IMR-90 (cell line): ENCODE measurements around the gene C12orf56. TPM values are rescaled to one million over a fixed set of nuclear protein-coding genes. Genes with fewer than 3 reads are reported as not detected.

Source experiments
- ATAC-seq: fragments of 200-7000 bp; cut with Tn5 transposase; 2 replicates; pipeline ENCODE4 v1.9.1; 2020; ENCODE audit warnings: low read depth, mild to moderate bottlenecking, moderate library complexity
- BruUV-seq: library from RNA; stranded (reverse); fragments of 400-500 nt; replicated peaks from 2 replicates; lab custom pipeline; 2021; lab: Mats Ljungman, UMichigan
- CTCF ChIA-PET: fragments of 300-600 bp; formaldehyde crosslinking; extraction: SDS; loops from one replicate; lab custom pipeline; 2021; ENCODE audit warnings: antibody characterized with exemption; lab: Yijun Ruan, JAX
- POLR2A ChIA-PET: fragments of 300-600 bp; sonication (Branson Sonifier 250); formaldehyde crosslinking; loops from one replicate; lab custom pipeline; 2022; ENCODE audit warnings: antibody characterized with exemption; ENCODE audit not compliant: unreplicated experiment; lab: Charles Lee
- DNase-seq: peaks from one replicate; pipeline ENCODE4 v3.0.0; 2013
- H2AFZ ChIP-seq: replicated peaks from 2 replicates; pipeline ENCODE3; 2013; ENCODE audit warnings: low read length, mild to moderate bottlenecking; ENCODE audit not compliant: poor library complexity
- H2AK5ac ChIP-seq: 2 replicates; pipeline ENCODE4 v1.6.1; 2013; ENCODE audit warnings: low read depth, low read length, inconsistent platforms
- H2AK9ac ChIP-seq: replicated peaks from 2 replicates; pipeline ENCODE3; 2013; ENCODE audit warnings: mild to moderate bottlenecking, low read depth, low read length, moderate library complexity; ENCODE audit not compliant: poor library complexity
- H2BK120ac ChIP-seq: 2 replicates; pipeline ENCODE4 v1.6.1; 2013; ENCODE audit warnings: low read depth, low read length, inconsistent platforms
- H2BK15ac ChIP-seq: 3 replicates; pipeline ENCODE4 v1.6.1; 2013; ENCODE audit warnings: low read depth, low read length, inconsistent platforms
- H2BK20ac ChIP-seq: 2 replicates; pipeline ENCODE4 v1.6.1; 2013; ENCODE audit warnings: low read depth, mild to moderate bottlenecking, inconsistent platforms, low read length, moderate library complexity
- H2BK5ac ChIP-seq: 2 replicates; pipeline ENCODE4 v1.6.1; 2013; ENCODE audit warnings: mild to moderate bottlenecking, low read depth, low read length, inconsistent platforms; ENCODE audit not compliant: poor library complexity, severe bottlenecking
- H3K14ac ChIP-seq: replicated peaks from 2 replicates; pipeline ENCODE4 v1.6.1; 2013; ENCODE audit warnings: low read depth, low read length, inconsistent platforms
- H3K18ac ChIP-seq: 2 replicates; pipeline ENCODE4 v1.6.1; 2013; ENCODE audit warnings: low read depth, low read length, control low read depth
- H3K23ac ChIP-seq: 2 replicates; pipeline ENCODE4 v1.6.1; 2013; ENCODE audit warnings: low read depth, low read length, inconsistent platforms
- H3K27ac ChIP-seq: 2 replicates; pipeline ENCODE4 v1.5.1; 2013; ENCODE audit warnings: mild to moderate bottlenecking, control low read depth, low read length; ENCODE audit not compliant: insufficient read depth
- H3K27me3 ChIP-seq: 2 replicates; pipeline ENCODE4 v1.6.1; 2013; ENCODE audit warnings: low read length; ENCODE audit not compliant: control insufficient read depth, insufficient read depth
- H3K36me3 ChIP-seq: 2 replicates; pipeline ENCODE4 v1.6.1; 2013; ENCODE audit warnings: low read length, mixed read lengths; ENCODE audit not compliant: control insufficient read depth, insufficient read depth
- H3K4ac ChIP-seq: 2 replicates; pipeline ENCODE4 v1.6.1; 2013; ENCODE audit warnings: low read depth, low read length, inconsistent platforms
- H3K4me1 ChIP-seq: 2 replicates; pipeline ENCODE4 v1.6.1; 2013; ENCODE audit warnings: low read length, mixed read lengths; ENCODE audit not compliant: control insufficient read depth, insufficient read depth
- H3K4me2 ChIP-seq: 2 replicates; pipeline ENCODE4 v1.6.1; 2013; ENCODE audit warnings: low read depth, mild to moderate bottlenecking, control low read depth, low read length, moderate library complexity
- H3K4me3 ChIP-seq: 2 replicates; pipeline ENCODE4 v1.5.1; 2013; ENCODE audit warnings: low read depth, mild to moderate bottlenecking, control low read depth, low read length, moderate library complexity; ENCODE audit not compliant: insufficient read depth
- H3K56ac ChIP-seq: 2 replicates; pipeline ENCODE4 v1.6.1; 2013; ENCODE audit warnings: low read length, inconsistent platforms; ENCODE audit not compliant: insufficient read depth; ENCODE audit errors: extremely low read depth
- H3K79me1 ChIP-seq, 2 experiments: 2 replicates each; pipeline ENCODE4 v1.6.1; 2013; ENCODE audit warnings: low read length in 2 of 2, inconsistent platforms in 1 of 2, low read depth in 1 of 2
- H3K9ac ChIP-seq: 2 replicates; pipeline ENCODE4 v1.6.1; 2013; ENCODE audit warnings: low read depth, low read length, control low read depth
- H3K9me1 ChIP-seq: 2 replicates; pipeline ENCODE4 v1.6.1; 2013; ENCODE audit warnings: low read length, inconsistent platforms; ENCODE audit not compliant: insufficient read depth
- H3K9me3 ChIP-seq: 2 replicates; pipeline ENCODE4 v1.6.1; 2013; ENCODE audit warnings: low read length; ENCODE audit not compliant: control insufficient read depth, insufficient read depth
- H4K20me1 ChIP-seq: 2 replicates; pipeline ENCODE4 v1.6.1; 2013; ENCODE audit warnings: low read length, inconsistent platforms; ENCODE audit not compliant: insufficient read depth
- H4K5ac ChIP-seq: 2 replicates; pipeline ENCODE4 v1.6.1; 2013; ENCODE audit warnings: mild to moderate bottlenecking, low read depth, low read length, control low read depth
- H4K8ac ChIP-seq, 2 experiments: 2 replicates each; pipeline ENCODE4 v1.6.1; 2013; ENCODE audit warnings: low read depth in 2 of 2, low read length in 2 of 2, control low read depth in 1 of 2, inconsistent platforms in 1 of 2
- H4K91ac ChIP-seq: 2 replicates; pipeline ENCODE4 v1.6.1; 2013; ENCODE audit warnings: low read depth, low read length, inconsistent platforms; ENCODE audit not compliant: insufficient read depth
- BHLHE40 ChIP-seq: fragments of 150-350 bp; IDR thresholded peaks from 2 replicates; pipeline ENCODE4 v1.6.1; 2016; ENCODE audit warnings: mild to moderate bottlenecking, low read depth, low read length
- CEBPB ChIP-seq: IDR thresholded peaks from 2 replicates; pipeline ENCODE4 v1.6.1; 2012; ENCODE audit warnings: low read depth, low read length, improper control_type of control experiment
- CHD1 ChIP-seq: IDR thresholded peaks from 2 replicates; pipeline ENCODE4 v1.6.1; 2012; ENCODE audit warnings: low read depth, low read length, improper control_type of control experiment
- CTCF ChIP-seq: conservative IDR thresholded peaks from 2 replicates; pipeline ENCODE4 v1.5.1; 2012; ENCODE audit warnings: mild to moderate bottlenecking, low read depth, low read length, improper control_type of control experiment
- FOS ChIP-seq: fragments of 150-350 bp; IDR thresholded peaks from 2 replicates; pipeline ENCODE4 v1.6.1; 2016; ENCODE audit warnings: low read depth, low read length
- MAFK ChIP-seq: IDR thresholded peaks from 2 replicates; pipeline ENCODE4 v1.6.1; 2012; ENCODE audit warnings: low read depth, low read length, improper control_type of control experiment
- MAZ ChIP-seq: IDR thresholded peaks from 2 replicates; pipeline ENCODE4 v1.6.1; 2012; ENCODE audit warnings: low read depth, mild to moderate bottlenecking, low read length, improper control_type of control experiment, moderate library complexity, borderline replicate concordance
- MXI1 ChIP-seq: IDR thresholded peaks from 2 replicates; pipeline ENCODE4 v1.6.1; 2012; ENCODE audit warnings: low read depth, mild to moderate bottlenecking, low read length, moderate library complexity, borderline replicate concordance
- NFE2L2 ChIP-seq: fragments of 150-350 bp; IDR thresholded peaks from 2 replicates; pipeline ENCODE4 v1.6.1; 2016; ENCODE audit warnings: low read depth, mild to moderate bottlenecking, low read length
- POLR2A ChIP-seq: IDR thresholded peaks from 2 replicates; pipeline ENCODE4 v1.6.1; 2012; ENCODE audit warnings: mild to moderate bottlenecking, low read depth, low read length
- RAD21 ChIP-seq: IDR thresholded peaks from 2 replicates; pipeline ENCODE4 v1.6.1; 2012; ENCODE audit warnings: low read length, improper control_type of control experiment
- RCOR1 ChIP-seq: IDR thresholded peaks from 2 replicates; pipeline ENCODE4 v1.6.1; 2012; ENCODE audit warnings: mild to moderate bottlenecking, low read length, improper control_type of control experiment; ENCODE audit not compliant: insufficient replicate concordance
- RFX5 ChIP-seq: IDR thresholded peaks from 2 replicates; pipeline ENCODE4 v1.8.0; 2012; ENCODE audit warnings: low read depth, mild to moderate bottlenecking, low read length, moderate library complexity
- SMC3 ChIP-seq: fragments of 150-350 bp; IDR thresholded peaks from 2 replicates; pipeline ENCODE4 v1.6.1; 2016; ENCODE audit warnings: low read depth, mild to moderate bottlenecking, antibody characterized with exemption, low read length, moderate library complexity
- whole genome bisulfite sequencing, 2 experiments: methylation state at CpG; one replicate each; pipeline versions ENCODE4 v1.1.5 to v1.1.7; 2013; ENCODE audit warnings: missing lambda C conversion rate in 2 of 2; ENCODE audit not compliant: insufficient read length in 1 of 2; ENCODE audit errors: extremely low coverage in 2 of 2; 5-methylcytosine and 5-hydroxymethylcytosine counted together
- dilution Hi-C: fragments of 300-500 bp; cut with HindIII; formaldehyde crosslinking; loops from one replicate; pipeline ENCODE4 v1.14.3; 2018; ENCODE audit warnings: low sequenced_read_pairs; ENCODE audit not compliant: unreplicated experiment
- in situ Hi-C: fragments of 300-500 bp; cut with MboI; formaldehyde crosslinking; loops from 3 replicates; pipeline ENCODE4 v1.14.3; 2019; ENCODE audit warnings: low sequenced_read_pairs, inconsistent platforms, mixed read lengths
- intact Hi-C: fragments of 100-400 bp; cut with micrococcal nuclease; formaldehyde crosslinking; loops from 2 replicates; pipeline ENCODE4 v1.10.0; 2022
- polyA plus RNA-seq, 3 experiments: library from polyadenylated mRNA; depleted of rRNA; stranded (reverse); fragments of >200 nt; gene quantifications; 2 replicates each; pipeline ENCODE4 v1.2.3, GENCODE V29; 2012; ENCODE audit warnings: low replicate concordance in 1 of 3
- total RNA-seq: library from RNA; depleted of rRNA; stranded (reverse); fragments of >200 nt; gene quantifications from 2 replicates; pipeline ENCODE4 v1.2.3, GENCODE V29; 2012
- TF ChIP-seq, protein P1 (sequence below): fragments of 150-350 bp; IDR thresholded peaks from 2 replicates; pipeline ENCODE4 v1.6.1; 2017; ENCODE audit warnings: mild to moderate bottlenecking, antibody characterized with exemption, low read length, low read depth
- TF ChIP-seq, protein P2 (sequence below): fragments of 150-350 bp; IDR thresholded peaks from 2 replicates; pipeline ENCODE4 v1.6.1; 2016; ENCODE audit warnings: low read depth, mild to moderate bottlenecking, low read length, moderate library complexity, borderline replicate concordance

The C12orf56 gene
- total and polyA plus RNA-seq, 2 of the 4 experiments (the other 2 are of a cell fraction), result 0.09 TPM; not detected in 1

GRCh38 chr12:64362721-64363305 lies 27.7 kb downstream of the C12orf56 start:
- Histone ChIP-seq H2BK120ac (no peak overlapping the region), H3K27ac (no peak overlapping the region), H3K4me3 (no peak overlapping the region), H4K91ac (no peak overlapping the region), H4K8ac (no peak overlapping the region), H3K27me3 (no peaks in the 10 kb centered on the region), H3K4me1 (no peaks in the 10 kb centered on the region), H2AK5ac (no peak overlapping the region), H3K9ac (no peak overlapping the region), H3K23ac (no peak overlapping the region), H2BK5ac (no peak overlapping the region), H3K4ac (no peak overlapping the region), H4K5ac (no peak overlapping the region), H3K4me2 (no peak overlapping the region), H3K36me3 (no peaks in the 10 kb centered on the region), H2AFZ (no peak overlapping the region), H3K9me3 (no peaks in the 10 kb centered on the region), H3K9me1 (no peaks in the 10 kb centered on the region), H2AK9ac (no peak overlapping the region), H3K14ac (no peak overlapping the region), H3K18ac (no peak overlapping the region), H2BK20ac (no peak overlapping the region), H2BK15ac (no peak overlapping the region), H3K79me1 (no peaks in the 10 kb centered on the region), H3K56ac (no peak overlapping the region), H4K20me1 (no peaks in the 10 kb centered on the region)
- WGBS, 2 experiments, result no CpG with 5 or more reads among the region's 4 CpGs
- BruUV-seq, result no TSS peak
- TF ChIP-seq CHD1, result no peak
- TF ChIP-seq, protein P1, sequence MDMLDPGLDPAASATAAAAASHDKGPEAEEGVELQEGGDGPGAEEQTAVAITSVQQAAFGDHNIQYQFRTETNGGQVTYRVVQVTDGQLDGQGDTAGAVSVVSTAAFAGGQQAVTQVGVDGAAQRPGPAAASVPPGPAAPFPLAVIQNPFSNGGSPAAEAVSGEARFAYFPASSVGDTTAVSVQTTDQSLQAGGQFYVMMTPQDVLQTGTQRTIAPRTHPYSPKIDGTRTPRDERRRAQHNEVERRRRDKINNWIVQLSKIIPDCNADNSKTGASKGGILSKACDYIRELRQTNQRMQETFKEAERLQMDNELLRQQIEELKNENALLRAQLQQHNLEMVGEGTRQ, result no peak
- TF ChIP-seq FOS, result no peak
- no peak for TF ChIP-seq RCOR1
- TF ChIP-seq CEBPB, result no peak
- TF ChIP-seq RAD21, result no peak
- no peak for TF ChIP-seq MAFK
- TF ChIP-seq, protein P2, sequence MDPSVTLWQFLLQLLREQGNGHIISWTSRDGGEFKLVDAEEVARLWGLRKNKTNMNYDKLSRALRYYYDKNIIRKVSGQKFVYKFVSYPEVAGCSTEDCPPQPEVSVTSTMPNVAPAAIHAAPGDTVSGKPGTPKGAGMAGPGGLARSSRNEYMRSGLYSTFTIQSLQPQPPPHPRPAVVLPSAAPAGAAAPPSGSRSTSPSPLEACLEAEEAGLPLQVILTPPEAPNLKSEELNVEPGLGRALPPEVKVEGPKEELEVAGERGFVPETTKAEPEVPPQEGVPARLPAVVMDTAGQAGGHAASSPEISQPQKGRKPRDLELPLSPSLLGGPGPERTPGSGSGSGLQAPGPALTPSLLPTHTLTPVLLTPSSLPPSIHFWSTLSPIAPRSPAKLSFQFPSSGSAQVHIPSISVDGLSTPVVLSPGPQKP, result no peak
- no peak for TF ChIP-seq BHLHE40
- TF ChIP-seq POLR2A, result no peak
- TF ChIP-seq RFX5, result no peak
- no peak for TF ChIP-seq NFE2L2
- TF ChIP-seq MXI1, result no peak
- TF ChIP-seq CTCF, result no peak
- TF ChIP-seq SMC3, result no peak
- no peak for TF ChIP-seq MAZ
- intact Hi-C loops (no loop called here), dilution Hi-C loops (no loop called here), in situ Hi-C loops (no loop called here)
- DNase-seq, result no peak
- no peak for ATAC-seq
- POLR2A ChIA-PET, result no interaction called here
- CTCF ChIA-PET, result no interaction called here
